Common myeloid progenitor, CD34-positive (primary cell): ENCODE results near the gene HNF1A.
"Not testable (repeated sequence)": the region's sequence is repeated elsewhere in the genome, so short reads cannot be mapped to it uniquely, and the experiment has no call there.

ENCODE experiments used
- CTCF ChIA-PET: fragments of 350-600 bp; sonication (Branson Sonifier 250); formaldehyde crosslinking; loops from one replicate; lab custom pipeline; 2021; ENCODE audit warnings: antibody characterized with exemption; lab: Charles Lee
- POLR2A ChIA-PET: fragments of 350-600 bp; sonication (Branson Sonifier 250); formaldehyde crosslinking; loops from one replicate; lab custom pipeline; 2021; ENCODE audit warnings: antibody characterized with exemption; lab: Charles Lee
- DNase-seq, 3 donors: peaks; one replicate each; pipeline versions ENCODE4 v3.0.0 to v3.0.0-alpha.2; 2013
- H3K27ac ChIP-seq, 2 experiments: 1 replicate in 1 of 2; 2 replicates in 1 of 2; pipeline ENCODE4 v1.7.0; 2013; ENCODE audit warnings: inconsistent platforms in 2 of 2, low read length in 2 of 2, mild to moderate bottlenecking in 2 of 2, low read depth in 1 of 2, moderate library complexity in 1 of 2; ENCODE audit not compliant: severe bottlenecking in 2 of 2, insufficient read depth in 1 of 2, poor library complexity in 1 of 2
- H3K27me3 ChIP-seq, 5 experiments: replicated peaks in 2 of 5; 1 replicate in 3 of 5; 2 replicates in 2 of 5; pipeline versions ENCODE4 v1.6.1 to v1.7.0; 2013; ENCODE audit warnings: low read length in 4 of 5, mild to moderate bottlenecking in 2 of 5, moderate library complexity in 2 of 5, inconsistent platforms in 1 of 5; ENCODE audit not compliant: insufficient read depth in 5 of 5, control insufficient read depth in 4 of 5
- H3K36me3 ChIP-seq, 4 experiments: 1 replicate in 2 of 4; 2 replicates in 2 of 4; pipeline versions ENCODE4 v1.6.1 to v1.7.0; 2013; ENCODE audit warnings: low read length in 3 of 4, control low read depth in 1 of 4, mild to moderate bottlenecking in 1 of 4; ENCODE audit not compliant: control insufficient read depth in 4 of 4, insufficient read depth in 4 of 4
- H3K4me1 ChIP-seq, 4 experiments: 1 replicate in 3 of 4; 2 replicates in 1 of 4; pipeline versions ENCODE4 v1.6.1 to v1.7.1; 2013; ENCODE audit warnings: low read length in 3 of 4, mild to moderate bottlenecking in 3 of 4, control low read depth in 1 of 4, inconsistent platforms in 1 of 4, moderate library complexity in 1 of 4; ENCODE audit not compliant: control insufficient read depth in 4 of 4, insufficient read depth in 4 of 4; ENCODE audit errors: control extremely low read depth in 1 of 4
- H3K4me3 ChIP-seq, 7 experiments: 1 replicate in 4 of 7; 2 replicates in 3 of 7; pipeline versions ENCODE4 v1.5.1 to v1.7.0; 2013; ENCODE audit warnings: mild to moderate bottlenecking in 7 of 7, low read length in 6 of 7, moderate library complexity in 6 of 7, inconsistent platforms in 2 of 7, low read depth in 2 of 7, control low read depth in 1 of 7; ENCODE audit not compliant: insufficient read depth in 4 of 7, control insufficient read depth in 1 of 7; ENCODE audit errors: extremely low read depth in 1 of 7
- H3K9me3 ChIP-seq, 5 experiments: 1 replicate in 4 of 5; 2 replicates in 1 of 5; pipeline versions ENCODE4 v1.6.1 to v1.7.1; 2013; ENCODE audit warnings: low read length in 4 of 5, mild to moderate bottlenecking in 2 of 5, inconsistent platforms in 1 of 5, low read depth in 1 of 5, moderate library complexity in 1 of 5; ENCODE audit not compliant: control insufficient read depth in 4 of 5, insufficient read depth in 2 of 5; ENCODE audit errors: control extremely low read depth in 1 of 5
- WGBS: methylation state at CpG from one replicate; pipeline ENCODE4 v1.1.5; 2013; ENCODE audit not compliant: insufficient coverage; 5-methylcytosine and 5-hydroxymethylcytosine counted together

The HNF1A gene

DNA sequence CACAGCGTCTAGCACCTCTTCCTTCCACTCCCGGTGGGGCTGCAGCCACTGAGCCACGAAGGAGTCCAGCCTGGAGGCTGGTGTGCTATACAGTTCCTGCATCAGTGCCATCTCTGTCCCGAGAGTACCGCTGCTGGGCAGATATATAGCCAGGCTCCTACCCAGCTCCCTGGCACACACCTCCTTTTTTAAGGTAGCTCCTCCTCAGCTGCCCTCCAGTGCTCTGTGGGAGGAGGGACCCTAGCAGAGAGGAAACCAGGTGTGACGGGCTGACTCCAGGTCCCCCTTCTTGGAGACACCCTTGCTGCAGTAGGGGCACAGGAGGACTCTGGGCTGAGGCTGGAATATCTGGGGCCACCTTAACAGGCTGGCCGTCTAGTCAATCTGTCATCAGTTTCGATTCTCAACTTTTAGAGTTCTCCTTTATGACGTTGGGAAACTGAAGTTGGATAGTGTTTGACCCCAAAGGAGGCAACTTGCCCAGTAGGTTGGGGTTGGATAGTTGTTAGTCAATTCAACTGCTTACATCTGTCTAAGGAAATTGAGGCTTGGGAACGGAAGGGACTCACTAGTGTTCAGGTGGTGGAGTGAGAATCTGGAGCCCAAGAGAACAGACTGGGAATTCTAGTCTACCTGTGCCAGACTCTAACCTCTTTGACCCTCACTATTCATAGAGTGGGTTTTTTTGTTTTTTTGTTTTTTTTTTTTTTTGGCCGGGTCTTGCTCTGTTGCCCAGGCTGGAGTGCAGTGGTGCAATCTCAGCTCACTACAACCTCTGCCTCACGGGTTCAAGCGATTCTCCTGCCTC, 60.7 kb downstream of the HNF1A start, which contains the start of gene OASL:
Gene OASL (minus strand): TSS at position 386 of the 808 bp plus-strand sequence. CDS start 275 bp downstream, at position 111.
- WGBS: 25% methylated on average over 9 of the region's 13 CpGs
- peaks cover 2 to 14% (median 9%) of the 10 kb centered on the region in 4 experiments for H3K4me1 ChIP-seq

DNA sequence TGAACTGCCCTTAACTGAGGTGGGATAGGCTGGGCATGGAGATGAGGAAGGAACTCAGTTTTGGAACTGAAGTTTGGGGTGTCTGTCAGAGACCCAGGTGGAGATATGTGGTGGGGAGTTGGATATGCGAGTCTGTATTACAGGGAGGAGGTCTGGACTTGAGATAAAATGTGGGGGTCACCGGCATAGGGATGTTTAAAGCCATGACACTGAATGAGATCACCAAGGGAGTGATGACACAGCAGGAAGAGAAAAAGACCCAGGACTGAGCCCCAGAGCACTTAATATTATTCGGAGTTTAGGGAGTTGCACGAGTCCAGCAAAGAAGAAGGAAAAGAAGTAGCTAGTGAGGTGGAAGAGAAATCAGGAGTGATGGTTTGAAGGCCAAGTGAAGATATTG, 64.7 kb downstream of the HNF1A start:
- POLR2A ChIA-PET: no interaction called here

More for the DNA sequence above, 60.7 kb downstream of the HNF1A start, which contains the start of gene OASL:
- ChIA-PET POLR2A (no interaction called here), CTCF (no interaction called here)
- Histone ChIP-seq H3K9me3 (no peaks in the 10 kb centered on the region), H3K27me3 (peaks cover 0 to 7% (median 0%) of the 10 kb centered on the region in 5 experiments), H3K27ac (peak within 1 kb of the TSS in 1 of 2 experiments; percentile 38), H3K4me3 (peak within 1 kb of the TSS; percentile 30 to 84 (median 67)), H3K36me3 (no peaks in the 10 kb centered on the region)
- DNase-seq: peak in 2 of 3 donors; percentile 65 to 76

DNA sequence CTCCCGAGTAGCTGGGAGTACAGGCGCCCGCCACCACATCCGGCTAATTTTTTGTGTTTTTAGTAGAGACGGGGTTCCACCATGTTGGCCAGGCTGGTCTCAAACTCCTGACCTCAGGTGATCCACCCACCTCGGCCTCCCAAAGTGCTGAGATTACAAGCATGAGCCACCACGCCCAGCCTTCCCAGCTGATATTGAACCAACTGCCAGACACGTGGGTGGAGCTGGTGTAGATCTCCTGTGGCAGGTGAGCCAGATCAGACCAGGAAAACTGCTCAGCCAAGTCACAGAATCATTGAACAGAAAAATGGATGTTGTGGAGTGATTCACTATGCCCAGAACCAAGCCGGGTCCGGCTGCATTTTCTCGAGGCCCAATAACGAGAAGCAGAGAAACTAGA, 69.1 kb downstream of the HNF1A start:
- DNase-seq, H3K9me3 ChIP-seq, H3K4me3 ChIP-seq, POLR2A ChIA-PET, H3K27me3 ChIP-seq, H3K27ac ChIP-seq, H3K36me3 ChIP-seq, H3K4me1 ChIP-seq: not testable (repeated sequence)
- 90% methylated on average over 6 of the region's 12 CpGs for WGBS
- CTCF ChIA-PET: interaction anchor here (1.5 kb wide), 1 partner anchor 18 kb away, joined by 3 read pairs; no protein-coding TSS in a partner anchor

More for the DNA sequence above, 64.7 kb downstream of the HNF1A start:
- CTCF ChIA-PET: no interaction called here
- WGBS: 88% methylated on average over 4 of the region's 4 CpGs
- Histone ChIP-seq H3K36me3 (no peaks in the 10 kb centered on the region), H3K27me3 (peaks cover 0 to 7% (median 0%) of the 10 kb centered on the region in 5 experiments), H3K4me3 (no peak overlapping the region), H3K4me1 (peaks cover 2 to 12% (median 8%) of the 10 kb centered on the region in 4 experiments), H3K9me3 (no peaks in the 10 kb centered on the region), H3K27ac (no peak overlapping the region)
- DNase-seq: no peak

DNA sequence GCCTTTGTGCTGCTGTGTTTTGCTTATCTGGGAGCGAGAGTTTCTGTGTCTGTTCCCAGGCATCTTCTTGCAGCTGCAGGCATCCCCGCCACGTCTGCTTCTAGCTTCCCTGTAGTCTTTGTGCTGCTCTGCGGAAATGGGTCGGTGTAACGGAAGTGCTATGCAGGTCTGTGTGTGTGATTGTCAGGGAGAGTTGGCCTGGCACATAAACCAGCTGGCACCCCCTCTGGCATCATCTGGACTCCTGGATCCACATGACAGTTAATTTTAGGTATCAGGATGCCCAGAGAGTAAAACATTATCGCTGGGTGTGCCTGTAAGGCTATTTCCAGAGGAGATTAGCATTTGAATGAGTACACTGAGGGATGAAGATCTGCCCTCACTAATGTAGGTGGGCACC, 70.1 kb downstream of the HNF1A start:
- DNase-seq: peak in 1 of 3 donors; percentile 37
- POLR2A ChIA-PET: interaction anchor here (0.6 kb wide), 1 partner anchor 114 kb away, joined by 3 read pairs; no protein-coding TSS in a partner anchor
- H3K4me3 ChIP-seq: no peak overlapping the region
- CTCF ChIA-PET: interaction anchor here (1.3 kb wide), 1 partner anchor 20 kb away, joined by 4 read pairs; no protein-coding TSS in a partner anchor
- no peaks in the 10 kb centered on the region for H3K9me3 ChIP-seq
- no peaks in the 10 kb centered on the region for H3K4me1 ChIP-seq
- no peak overlapping the region for H3K27ac ChIP-seq
- peaks cover 0 to 3% (median 0%) of the 10 kb centered on the region in 5 experiments for H3K27me3 ChIP-seq
- no peaks in the 10 kb centered on the region for H3K36me3 ChIP-seq
- WGBS: 74% methylated on average over 5 of the region's 7 CpGs

DNA sequence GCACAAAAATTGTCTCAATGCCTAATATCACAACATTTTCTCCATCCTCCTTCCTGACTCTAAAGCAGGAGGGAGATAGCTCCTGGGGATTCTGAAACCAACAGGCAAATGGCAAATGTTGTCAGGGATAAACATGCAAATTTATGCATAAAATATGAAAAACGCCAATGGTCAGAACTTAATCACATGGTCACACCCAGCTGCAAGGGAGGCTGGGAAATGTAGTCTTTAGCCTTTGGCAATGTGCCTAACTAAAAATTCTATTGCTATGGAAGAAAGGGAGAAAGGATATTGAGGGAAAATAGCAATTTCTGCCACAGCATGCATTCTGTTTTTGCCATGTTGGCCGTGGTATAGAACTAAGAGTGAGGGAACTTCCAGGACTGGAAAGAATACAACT, 72.4 kb downstream of the HNF1A start:
- POLR2A ChIA-PET: no interaction called here

More for the DNA sequence above, 72.4 kb downstream of the HNF1A start:
- no peaks in the 10 kb centered on the region for H3K27me3 ChIP-seq
- H3K4me1 ChIP-seq: no peaks in the 10 kb centered on the region
- H3K9me3 ChIP-seq: no peaks in the 10 kb centered on the region
- H3K4me3 ChIP-seq: no peak overlapping the region
- no peak for DNase-seq
- H3K27ac ChIP-seq: no peak overlapping the region
- no peaks in the 10 kb centered on the region for H3K36me3 ChIP-seq
- CTCF ChIA-PET: interaction anchor here (0.9 to 1.8 kb wide), 2 partner anchors 9 to 11 kb away, joined by 3 to 10 read pairs; no protein-coding TSS in a partner anchor
- WGBS: 100% methylated on average over 1 of the region's 2 CpGs
